GM18868 (cell line): ENCODE results near the gene IL17B.

ENCODE experiments used
- ATAC-seq: cut with Tn5 transposase; IDR thresholded peaks from one replicate; pipeline ENCODE4 v1.9.1; 2021; ENCODE audit warnings: mild to moderate bottlenecking, moderate library complexity; ENCODE audit not compliant: unreplicated experiment

IL17B gene

GRCh38 chr5:149379177-149379761 is at the start of gene IL17B:
Gene IL17B (minus strand): TSS chr5:149379292. CDS start chr5:149379225, 67 bp downstream.
- ATAC-seq: no peak

GRCh38 chr5:149428032-149428431 is 48.9 kb upstream of the IL17B start:
- no peak for ATAC-seq

- ATAC-seq: no peak
Measured at GRCh38 chr5:149427374-149427773, 48.3 kb upstream of the IL17B start.

GRCh38 chr5:149426931-149427330 is 47.8 kb upstream of the IL17B start:
- no peak for ATAC-seq

- ATAC-seq: no peak
Measured at GRCh38 chr5:149425729-149426128, 46.6 kb upstream of the IL17B start.

- ATAC-seq: no peak
Measured at GRCh38 chr5:149424371-149425315, 45.6 kb upstream of the IL17B start.

- ATAC-seq: no peak
Measured at GRCh38 chr5:149423794-149424268, 44.7 kb upstream of the IL17B start.

- no peak for ATAC-seq
Measured at GRCh38 chr5:149423049-149423793, 44.1 kb upstream of the IL17B start.

GRCh38 chr5:149422366-149423048 is 43.4 kb upstream of the IL17B start:
- ATAC-seq: no peak

GRCh38 chr5:149421834-149422233 is 42.7 kb upstream of the IL17B start:
- no peak for ATAC-seq

- ATAC-seq: no peak
Measured at GRCh38 chr5:149421372-149421685, 42.2 kb upstream of the IL17B start.

- ATAC-seq: no peak
Measured at GRCh38 chr5:149420545-149421371, 41.7 kb upstream of the IL17B start.

- no peak for ATAC-seq
Measured at GRCh38 chr5:149419859-149420544, 40.9 kb upstream of the IL17B start.

GRCh38 chr5:149419532-149419858 is 40.4 kb upstream of the IL17B start:
- ATAC-seq: no peak

GRCh38 chr5:149418910-149419531 is 39.9 kb upstream of the IL17B start:
- ATAC-seq: no peak

- ATAC-seq: no peak
Measured at GRCh38 chr5:149417711-149418368, 38.7 kb upstream of the IL17B start.

- ATAC-seq: no peak
Measured at GRCh38 chr5:149416987-149417710, 38.1 kb upstream of the IL17B start.
